Measurements from ENCODE around the gene SPATA16. TPM values are rescaled to one million over a fixed set of nuclear protein-coding genes. Genes with fewer than 3 reads are reported as not detected.

The SPATA16 gene
- total and polyA plus RNA-seq, 8 donors, result not detected

DNA sequence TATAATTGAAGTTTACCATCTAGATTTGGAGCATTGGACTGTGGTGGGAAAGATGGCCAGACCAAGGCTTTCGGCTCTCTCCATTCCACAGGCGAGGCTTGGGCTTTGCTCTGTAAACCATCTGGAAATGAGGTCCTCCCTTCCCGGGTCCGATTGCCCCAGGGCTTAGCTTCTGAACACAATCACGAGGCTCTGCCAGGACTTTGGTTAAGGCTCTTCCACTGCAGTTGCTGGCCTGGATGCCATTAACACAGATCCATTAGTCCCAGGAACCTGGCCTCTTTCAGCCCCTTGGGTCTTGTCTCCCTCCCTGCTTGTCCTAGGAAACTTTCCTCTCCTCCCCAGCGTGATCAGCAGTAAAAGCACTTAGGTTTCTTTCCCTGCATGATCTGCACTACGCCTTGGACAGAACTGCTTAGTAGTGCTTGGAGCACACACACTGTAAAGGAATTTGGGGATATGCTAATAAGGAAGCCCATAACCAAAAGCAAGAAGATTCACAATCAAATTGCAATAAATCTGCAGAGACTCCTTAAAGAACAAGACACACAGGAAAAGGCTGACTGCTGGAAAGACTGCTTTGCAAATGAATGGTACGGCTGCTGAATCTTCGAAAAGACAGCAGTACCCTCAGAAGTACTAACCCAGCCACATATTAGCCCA, 236.2 kb downstream of the SPATA16 start:
- Histone ChIP-seq H3K27me3 (no peaks in the 10 kb centered on the region), H3K4me1 (no peaks in the 10 kb centered on the region), H3K36me3 (no peaks in the 10 kb centered on the region), H3K9me3 (no peaks in the 10 kb centered on the region), H3K4me3 (no peak overlapping the region), H3K27ac (no peak overlapping the region)
- peak in 1 of 2 donors; percentile 17 for DNase-seq
- intact Hi-C loops (cut with DNase I; ENCODE audit: low total_unique reads), result no loop called here
- no peak for TF ChIP-seq EP300 (IDR thresholded peaks at IDR 0.05)
- no peak for TF ChIP-seq POLR2A (IDR thresholded peaks at IDR 0.05)
- TF ChIP-seq, protein P1, sequence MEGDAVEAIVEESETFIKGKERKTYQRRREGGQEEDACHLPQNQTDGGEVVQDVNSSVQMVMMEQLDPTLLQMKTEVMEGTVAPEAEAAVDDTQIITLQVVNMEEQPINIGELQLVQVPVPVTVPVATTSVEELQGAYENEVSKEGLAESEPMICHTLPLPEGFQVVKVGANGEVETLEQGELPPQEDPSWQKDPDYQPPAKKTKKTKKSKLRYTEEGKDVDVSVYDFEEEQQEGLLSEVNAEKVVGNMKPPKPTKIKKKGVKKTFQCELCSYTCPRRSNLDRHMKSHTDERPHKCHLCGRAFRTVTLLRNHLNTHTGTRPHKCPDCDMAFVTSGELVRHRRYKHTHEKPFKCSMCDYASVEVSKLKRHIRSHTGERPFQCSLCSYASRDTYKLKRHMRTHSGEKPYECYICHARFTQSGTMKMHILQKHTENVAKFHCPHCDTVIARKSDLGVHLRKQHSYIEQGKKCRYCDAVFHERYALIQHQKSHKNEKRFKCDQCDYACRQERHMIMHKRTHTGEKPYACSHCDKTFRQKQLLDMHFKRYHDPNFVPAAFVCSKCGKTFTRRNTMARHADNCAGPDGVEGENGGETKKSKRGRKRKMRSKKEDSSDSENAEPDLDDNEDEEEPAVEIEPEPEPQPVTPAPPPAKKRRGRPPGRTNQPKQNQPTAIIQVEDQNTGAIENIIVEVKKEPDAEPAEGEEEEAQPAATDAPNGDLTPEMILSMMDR (IDR thresholded peaks at IDR 0.05), result no peak
- no peak for TF ChIP-seq POLR2AphosphoS5 (IDR thresholded peaks at IDR 0.05)
- WGBS, 5 donors, result 66 to 80% (median 78%) methylated on average over 9 of the region's 9 CpGs

DNA sequence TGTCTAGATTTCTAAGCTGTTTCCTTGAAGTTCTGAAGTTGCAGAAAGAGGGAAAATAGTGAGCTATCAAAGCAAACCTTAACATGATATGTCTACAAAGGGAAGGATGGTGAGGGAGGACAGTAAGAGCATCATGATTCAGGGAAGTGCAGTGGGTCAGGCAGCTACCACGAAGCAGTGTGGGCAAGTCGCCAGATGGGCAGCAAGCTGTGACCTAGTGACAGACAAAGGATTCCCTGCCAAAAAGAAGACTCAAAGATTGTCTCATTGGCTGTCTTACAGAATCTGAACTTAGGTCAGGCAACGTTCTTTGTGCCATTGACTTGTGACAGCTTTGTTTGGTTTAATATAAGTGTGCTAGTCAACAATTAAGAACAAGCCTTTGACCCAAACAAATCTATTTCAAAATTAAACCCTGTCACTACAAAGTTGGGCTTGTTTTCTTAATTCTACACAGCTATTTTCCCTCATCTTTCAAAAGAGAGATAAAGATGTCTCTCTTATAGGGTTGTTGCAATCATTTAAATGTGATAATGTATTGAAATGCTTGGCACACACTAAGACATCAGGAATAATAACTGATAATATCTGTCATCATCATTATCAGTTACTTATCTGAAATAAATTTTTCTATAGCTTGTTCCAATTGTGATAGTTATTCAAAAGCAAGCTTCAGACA, 237.3 kb downstream of the SPATA16 start:
- WGBS, 5 donors, result 60 to 76% (median 63%) methylated on average over 3 of the region's 3 CpGs
- intact Hi-C loops (cut with DNase I; ENCODE audit: low total_unique reads), result no loop called here
- H3K9me3 ChIP-seq, result no peaks in the 10 kb centered on the region
- H3K4me3 ChIP-seq, result no peak overlapping the region
- no peak overlapping the region for H3K27ac ChIP-seq
- H3K4me1 ChIP-seq, result no peaks in the 10 kb centered on the region
- H3K36me3 ChIP-seq, result no peaks in the 10 kb centered on the region
- H3K27me3 ChIP-seq, result no peaks in the 10 kb centered on the region
- TF ChIP-seq, protein P1 (IDR thresholded peaks at IDR 0.05), result no peak
- peak in 1 of 2 donors; percentile 8 for DNase-seq

DNA sequence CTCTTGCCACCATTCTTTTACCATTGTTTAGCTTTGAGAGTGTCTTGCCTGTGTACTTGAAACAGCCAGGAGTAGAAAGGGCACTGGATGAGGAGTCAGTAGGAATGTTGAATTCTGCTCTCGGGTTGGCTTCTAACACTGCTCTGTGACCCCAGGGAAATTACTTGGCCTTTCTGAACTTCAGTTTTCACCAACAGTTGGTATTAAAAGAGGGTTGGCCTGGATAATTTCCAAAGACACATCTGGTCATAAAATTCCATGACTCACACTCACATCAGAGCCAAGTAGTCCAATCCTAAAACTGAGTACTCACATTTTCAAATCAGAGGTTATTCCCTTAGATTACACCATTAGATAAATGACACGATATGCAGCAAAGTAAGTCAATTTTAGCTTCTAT, 248.9 kb downstream of the SPATA16 start:
- 41 to 65% (median 57%) methylated on average over 2 of the region's 2 CpGs for WGBS, 5 donors
- TF ChIP-seq POLR2A (IDR thresholded peaks at IDR 0.05) (no peak), EP300 (IDR thresholded peaks at IDR 0.05) (no peak), POLR2AphosphoS5 (IDR thresholded peaks at IDR 0.05) (no peak)
- TF ChIP-seq, protein P1 (IDR thresholded peaks at IDR 0.05), result no peak
- H3K27ac ChIP-seq, result no peak overlapping the region
- H3K36me3 ChIP-seq, result no peaks in the 10 kb centered on the region
- no peak for DNase-seq
- H3K9me3 ChIP-seq, result no peaks in the 10 kb centered on the region
- no peak overlapping the region for H3K4me3 ChIP-seq
- H3K27me3 ChIP-seq, result no peaks in the 10 kb centered on the region
- no peaks in the 10 kb centered on the region for H3K4me1 ChIP-seq
- intact Hi-C loops (cut with DNase I; ENCODE audit: low total_unique reads), result no loop called here

DNA sequence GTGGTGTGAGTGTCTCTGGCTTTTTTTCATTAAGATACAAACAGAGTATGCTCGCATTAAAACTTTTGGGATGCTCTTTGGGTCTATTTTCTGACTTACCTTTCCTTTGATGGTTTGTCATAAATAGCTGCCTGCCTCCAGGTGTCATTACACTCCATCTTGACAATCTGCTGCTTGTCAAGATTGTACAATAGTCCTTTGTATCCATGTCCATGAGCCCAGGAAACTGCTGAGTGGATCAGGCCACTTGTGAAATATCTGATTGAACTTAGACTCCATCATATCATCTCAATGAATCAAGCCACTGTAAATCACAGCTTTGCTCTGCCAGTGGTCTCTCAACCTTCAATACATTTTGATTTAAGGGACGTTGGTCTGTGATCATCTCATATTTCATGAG, 255.3 kb downstream of the SPATA16 start:
- no peaks in the 10 kb centered on the region for H3K36me3 ChIP-seq
- TF ChIP-seq, protein P1 (IDR thresholded peaks at IDR 0.05), result no peak
- no peak for TF ChIP-seq POLR2AphosphoS5 (IDR thresholded peaks at IDR 0.05)
- TF ChIP-seq POLR2A (IDR thresholded peaks at IDR 0.05), result no peak
- no peak for TF ChIP-seq EP300 (IDR thresholded peaks at IDR 0.05)
- WGBS, 5 donors, result 67 to 83% (median 74%) methylated on average over 2 of the region's 2 CpGs
- peaks cover 0 to 1% (median under 1%) of the 10 kb centered on the region in 4 donors for H3K9me3 ChIP-seq
- H3K4me1 ChIP-seq, result no peaks in the 10 kb centered on the region
- no peak for DNase-seq
- H3K27me3 ChIP-seq, result no peaks in the 10 kb centered on the region
- no peak overlapping the region for H3K4me3 ChIP-seq
- H3K27ac ChIP-seq, result no peak overlapping the region
- intact Hi-C loops (cut with DNase I; ENCODE audit: low total_unique reads), result no loop called here
